HG02623 (cell line): Measurements from ENCODE around the gene CD7.
"Not testable (repeated sequence)": the region's sequence is repeated elsewhere in the genome, so short reads cannot be mapped to it uniquely, and the experiment has no call there.

Experiments
- ATAC-seq: cut with Tn5 transposase; IDR thresholded peaks from one replicate; pipeline ENCODE4 v1.9.1; 2021; ENCODE audit warnings: moderate library complexity; ENCODE audit not compliant: unreplicated experiment

CD7 gene

GRCh38 chr17:82347994-82348393 lies 30.6 kb upstream of the CD7 start:
- not testable (repeated sequence) for ATAC-seq

GRCh38 chr17:82346342-82347300 lies 29.2 kb upstream of the CD7 start:
- no peak for ATAC-seq

DNA sequence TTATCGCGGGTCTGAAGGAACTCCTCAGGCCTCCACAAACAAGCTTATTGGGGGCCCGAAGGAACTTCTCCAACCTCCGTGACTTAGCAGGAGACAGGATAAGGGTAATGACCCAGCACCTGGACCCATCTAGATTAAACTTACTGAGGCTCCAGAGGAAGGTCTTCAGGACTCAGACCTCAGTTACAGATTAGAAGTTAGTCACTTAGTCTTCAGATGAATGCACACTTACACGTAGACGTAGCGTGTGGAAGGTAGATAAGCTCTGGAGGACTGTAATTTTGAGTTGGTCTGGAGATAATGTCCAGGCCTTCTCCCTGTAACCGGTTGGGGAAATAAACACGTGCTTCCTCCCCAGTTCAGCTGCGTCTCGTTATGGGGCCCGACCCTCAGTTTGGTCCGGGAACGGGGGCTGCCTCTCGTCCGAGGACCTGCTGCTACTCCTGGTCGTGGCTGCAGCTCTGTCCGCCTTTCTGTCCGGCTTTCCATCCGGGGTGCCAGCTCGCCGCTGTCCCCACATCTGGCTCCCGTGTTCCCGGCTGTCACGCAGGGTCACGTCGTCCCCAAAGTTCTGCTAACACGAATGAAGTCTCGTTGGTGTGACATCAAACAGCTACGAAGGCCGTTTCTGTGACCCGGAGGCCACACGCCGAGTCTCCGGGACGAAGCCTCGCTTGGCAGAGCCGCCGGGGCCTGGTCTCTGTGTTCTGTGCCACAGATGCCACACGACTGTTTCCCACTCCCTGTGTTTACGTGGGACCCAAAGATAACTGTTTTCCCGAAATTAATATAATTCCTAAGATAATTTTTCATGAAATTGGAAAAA lies 28.0 kb upstream of the CD7 start:
- no peak for ATAC-seq

- no peak for ATAC-seq
These were observed 26.9 kb upstream of the CD7 start for GRCh38 chr17:82344175-82344907.

GRCh38 chr17:82343560-82343959 lies 26.2 kb upstream of the CD7 start:
- no peak for ATAC-seq

GRCh38 chr17:82342361-82343079 lies 25.1 kb upstream of the CD7 start:
- ATAC-seq, result no peak

DNA sequence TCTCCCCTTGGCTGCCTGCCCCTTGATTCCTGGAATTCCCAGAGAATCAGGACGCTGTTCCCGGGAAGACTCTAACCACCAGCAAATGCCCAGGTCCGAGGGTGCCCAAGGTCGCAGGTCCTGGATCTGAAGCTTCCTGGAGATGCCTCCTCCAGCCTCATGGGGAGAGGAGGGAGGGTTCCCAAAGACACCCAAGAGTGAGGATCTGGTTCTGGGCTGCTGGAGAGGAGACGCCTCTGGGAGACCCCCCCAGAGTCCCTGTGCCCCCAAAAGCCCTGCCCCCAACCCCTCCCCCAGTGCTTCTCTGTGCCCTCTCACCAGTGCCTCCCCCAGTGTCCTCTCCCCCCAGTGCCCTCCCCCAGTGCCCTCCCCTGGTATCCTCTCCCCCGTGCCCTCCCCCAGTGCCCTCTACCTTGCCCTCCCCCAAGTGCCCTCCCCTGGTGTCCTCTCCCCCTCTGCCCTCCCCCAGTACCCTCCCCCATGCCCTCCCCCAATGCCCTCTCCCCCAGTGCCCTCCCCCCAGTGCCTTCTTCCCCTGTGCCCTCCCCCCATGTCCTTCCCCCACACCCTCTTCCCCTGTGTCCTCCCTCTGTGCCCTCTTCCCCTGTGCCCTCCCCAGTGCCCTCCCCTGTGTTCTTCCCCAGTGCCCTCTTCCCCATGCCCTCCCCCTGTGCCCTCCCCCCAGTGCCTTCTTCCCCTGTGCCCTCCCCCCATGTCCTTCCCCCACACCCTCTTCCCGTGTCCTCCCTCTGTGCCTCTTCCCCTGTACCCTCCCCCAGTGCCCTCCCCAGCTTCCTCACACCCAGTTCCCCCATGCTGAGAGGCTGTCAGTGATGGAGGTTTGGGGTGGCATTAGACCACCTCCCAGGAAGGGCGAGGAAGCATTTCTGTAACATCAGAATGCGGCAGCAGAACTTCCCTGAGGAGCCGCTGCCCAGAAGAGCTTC lies 22.5 kb upstream of the CD7 start:
- no peak for ATAC-seq

DNA sequence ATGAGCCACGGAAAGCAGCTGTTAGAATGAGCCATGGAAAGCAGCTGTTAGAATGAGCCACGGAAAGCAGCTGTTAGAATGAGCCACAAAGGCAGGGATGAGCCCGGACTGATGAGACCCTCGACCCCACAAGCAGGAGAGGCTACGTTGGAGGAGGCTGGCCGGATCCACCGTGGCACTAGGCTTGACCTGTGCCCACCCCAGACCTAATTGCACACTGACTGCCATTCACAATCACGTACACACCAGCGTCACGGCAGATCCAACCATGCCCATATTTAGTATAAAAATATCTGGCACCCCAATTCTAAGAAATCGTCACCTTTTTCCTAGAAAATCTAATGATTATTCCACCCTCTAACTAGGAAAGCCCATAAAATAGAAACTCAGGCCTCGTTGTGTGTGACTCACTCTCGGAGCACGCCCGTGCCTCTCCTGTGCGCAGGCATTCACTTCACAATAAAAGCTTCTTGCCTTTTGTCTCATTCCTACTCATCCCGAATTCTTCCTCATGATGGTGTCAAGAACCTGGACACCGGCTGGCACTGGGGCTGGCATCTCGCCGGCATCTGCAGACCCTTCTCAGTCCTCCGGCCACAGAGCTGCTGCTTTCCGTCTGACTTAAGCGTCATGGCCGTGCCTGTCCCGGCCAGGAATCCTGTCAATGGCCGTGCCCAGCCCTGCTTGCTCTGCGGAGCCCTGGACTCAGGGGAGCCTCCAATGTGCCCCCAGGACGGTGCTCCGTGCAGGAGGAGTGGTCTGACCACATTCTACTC lies 21.6 kb upstream of the CD7 start:
- no peak for ATAC-seq

- ATAC-seq, result no peak
These were observed 17.4 kb upstream of the CD7 start for GRCh38 chr17:82334622-82335394.

GRCh38 chr17:82334204-82334621 lies 16.8 kb upstream of the CD7 start:
- ATAC-seq, result no peak

DNA sequence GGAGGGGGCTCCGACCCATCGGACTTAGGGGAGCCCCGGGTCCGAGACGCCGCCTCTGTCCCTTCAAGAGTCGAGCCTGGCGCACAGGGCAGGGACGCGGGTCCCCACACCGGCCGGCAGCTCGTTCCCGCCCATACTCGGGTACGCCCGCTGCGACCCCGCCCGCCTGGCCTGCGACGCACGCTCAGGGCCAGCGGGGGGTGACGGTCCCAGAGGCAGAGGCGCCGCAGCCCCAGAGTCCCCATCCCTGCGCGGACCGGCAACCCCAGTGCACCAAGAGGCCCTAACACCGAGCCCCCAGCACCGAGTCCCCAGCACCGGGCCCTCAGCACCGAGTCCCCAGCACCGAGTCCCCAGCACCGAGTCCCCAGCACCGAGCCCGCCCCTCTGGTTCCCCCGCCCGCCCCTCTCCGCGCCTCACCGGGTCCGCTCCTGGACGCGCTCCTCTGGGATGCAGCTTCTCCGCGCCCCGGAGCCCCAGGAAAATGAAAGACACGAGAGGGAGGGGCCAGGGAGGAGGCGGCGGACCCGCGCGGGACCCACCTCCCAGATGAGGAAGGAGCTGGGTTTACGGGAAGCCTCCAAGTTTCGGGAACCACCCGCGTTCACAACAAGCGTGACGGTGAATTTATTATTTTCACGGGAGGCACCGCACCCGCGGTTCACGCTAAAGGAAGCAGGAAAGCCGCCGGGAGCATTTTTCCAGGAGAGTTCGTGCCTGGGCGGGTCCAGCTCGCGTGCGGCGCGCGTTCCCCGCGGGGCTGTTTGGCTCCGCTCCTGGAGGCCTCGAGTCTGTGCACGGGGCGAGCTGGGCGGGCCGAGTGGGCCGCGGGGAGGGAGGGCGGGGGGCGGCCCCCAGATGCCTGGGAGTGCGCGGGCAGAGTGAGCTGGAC lies 16.1 kb upstream of the CD7 start, which contains the start of gene SECTM1:
Gene SECTM1, minus strand, starts transcription at position 488 of the 893 bp plus-strand sequence. CDS start 6,526 bp downstream, outside the sequence.
- no peak for ATAC-seq

DNA sequence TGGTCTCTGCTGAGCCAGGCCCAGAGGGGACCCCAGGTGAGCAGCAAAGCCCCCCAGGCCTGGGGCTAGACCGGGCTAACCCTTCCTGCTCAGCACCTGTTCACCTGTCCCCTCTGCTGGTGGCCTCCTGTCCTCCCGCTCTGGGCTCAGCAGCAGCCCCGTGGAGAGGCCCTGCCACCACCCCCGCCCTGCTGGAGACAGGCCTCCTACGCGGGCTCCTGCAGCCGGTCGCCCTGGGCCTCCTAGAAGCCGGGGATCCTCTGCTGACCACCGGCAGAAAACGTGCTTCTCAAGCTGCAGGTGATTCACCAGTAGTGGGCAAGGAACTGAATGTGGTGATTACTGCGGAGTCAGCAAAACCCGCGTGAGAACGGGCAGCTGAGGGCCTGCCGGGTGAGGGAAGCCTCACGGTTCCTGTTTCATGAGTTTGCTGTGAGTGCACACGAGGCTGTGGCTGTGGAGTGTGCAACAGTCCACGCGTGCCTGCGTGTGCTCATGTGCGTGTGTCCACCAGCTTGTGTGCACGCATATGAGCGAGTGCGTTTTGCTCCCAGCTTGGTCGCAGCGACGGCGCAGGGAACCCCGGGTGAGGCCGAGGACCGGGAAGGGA lies 15.4 kb upstream of the CD7 start:
- ATAC-seq, result no peak

DNA sequence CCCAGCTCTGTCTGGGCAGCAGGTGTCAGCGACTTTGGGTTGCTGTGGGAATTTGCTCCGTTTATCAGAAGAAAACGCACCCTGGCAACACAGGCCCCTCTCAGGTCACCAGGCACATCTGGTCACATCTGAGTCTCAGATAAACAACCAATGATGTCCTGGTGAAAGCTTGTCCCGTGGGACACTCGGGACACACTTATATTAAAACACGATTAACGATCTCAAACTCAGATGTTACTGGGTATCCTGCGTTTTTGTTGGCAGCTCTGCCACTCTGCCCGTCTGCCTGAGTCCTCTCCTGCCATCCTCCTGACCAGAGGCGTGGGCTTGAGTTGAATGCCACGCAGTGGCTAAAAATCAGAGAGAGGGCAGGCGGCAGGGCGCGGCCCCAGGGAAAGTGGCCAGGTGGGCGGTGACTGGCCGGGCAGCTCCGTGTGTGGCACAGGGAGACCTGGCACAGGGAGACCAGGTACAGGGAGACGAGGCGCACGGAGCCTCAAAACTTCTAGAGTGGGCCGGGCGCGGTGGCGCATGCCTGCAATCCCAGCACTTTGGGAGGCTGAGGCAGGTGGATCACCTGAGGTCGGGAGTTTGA lies 14.0 kb upstream of the CD7 start:
- no peak for ATAC-seq

GRCh38 chr17:82330322-82331239 lies 13.2 kb upstream of the CD7 start:
- ATAC-seq, result no peak
